ENCODE data around the gene NKX6-2. TPM values are rescaled to one million over a fixed set of nuclear protein-coding genes. Genes with fewer than 3 reads are reported as not detected.
"Not testable (repeated sequence)": the region's sequence is repeated elsewhere in the genome, so short reads cannot be mapped to it uniquely, and the experiment has no call there.

NKX6-2 gene
- total RNA-seq, 1 donor from 2014 or later, result 2.6 TPM

DNA sequence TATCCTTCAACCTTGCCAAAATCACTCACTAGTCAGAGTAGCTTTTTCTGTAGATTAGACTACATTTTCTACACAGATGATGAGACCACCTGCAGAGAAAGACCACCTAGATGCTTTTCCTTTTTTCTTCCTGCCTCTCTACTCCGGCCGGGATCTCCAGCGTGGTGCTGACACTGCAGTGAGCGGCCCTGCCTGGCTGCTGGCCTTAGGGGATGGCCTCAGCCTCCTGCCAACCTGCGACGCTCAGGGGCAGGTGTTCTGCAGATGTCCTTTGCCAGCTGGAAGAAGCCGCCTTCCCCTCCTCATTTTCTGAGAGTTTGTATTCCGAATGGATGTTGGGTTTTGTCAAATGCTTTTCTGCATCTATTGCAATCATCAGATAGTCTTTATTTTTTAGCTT, 43.5 kb upstream of the NKX6-2 start:
- no peak overlapping the region for H3K4me3 ChIP-seq (ENCODE audit: low read depth, low read length)
- H3K36me3 ChIP-seq (ENCODE audit: control insufficient read depth, insufficient read depth, low read length), result no peaks in the 10 kb centered on the region
- DNase-seq (ENCODE audit: low read depth), result no peak
- H3K27me3 ChIP-seq (ENCODE audit: control insufficient read depth, insufficient read depth, low read length), result peaks cover 11% of the 10 kb centered on the region
- TF ChIP-seq, protein P1, sequence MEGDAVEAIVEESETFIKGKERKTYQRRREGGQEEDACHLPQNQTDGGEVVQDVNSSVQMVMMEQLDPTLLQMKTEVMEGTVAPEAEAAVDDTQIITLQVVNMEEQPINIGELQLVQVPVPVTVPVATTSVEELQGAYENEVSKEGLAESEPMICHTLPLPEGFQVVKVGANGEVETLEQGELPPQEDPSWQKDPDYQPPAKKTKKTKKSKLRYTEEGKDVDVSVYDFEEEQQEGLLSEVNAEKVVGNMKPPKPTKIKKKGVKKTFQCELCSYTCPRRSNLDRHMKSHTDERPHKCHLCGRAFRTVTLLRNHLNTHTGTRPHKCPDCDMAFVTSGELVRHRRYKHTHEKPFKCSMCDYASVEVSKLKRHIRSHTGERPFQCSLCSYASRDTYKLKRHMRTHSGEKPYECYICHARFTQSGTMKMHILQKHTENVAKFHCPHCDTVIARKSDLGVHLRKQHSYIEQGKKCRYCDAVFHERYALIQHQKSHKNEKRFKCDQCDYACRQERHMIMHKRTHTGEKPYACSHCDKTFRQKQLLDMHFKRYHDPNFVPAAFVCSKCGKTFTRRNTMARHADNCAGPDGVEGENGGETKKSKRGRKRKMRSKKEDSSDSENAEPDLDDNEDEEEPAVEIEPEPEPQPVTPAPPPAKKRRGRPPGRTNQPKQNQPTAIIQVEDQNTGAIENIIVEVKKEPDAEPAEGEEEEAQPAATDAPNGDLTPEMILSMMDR (IDR thresholded peaks at IDR 0.05; ENCODE audit: insufficient read depth, low read length, poor library complexity, severe bottlenecking), result no peak

DNA sequence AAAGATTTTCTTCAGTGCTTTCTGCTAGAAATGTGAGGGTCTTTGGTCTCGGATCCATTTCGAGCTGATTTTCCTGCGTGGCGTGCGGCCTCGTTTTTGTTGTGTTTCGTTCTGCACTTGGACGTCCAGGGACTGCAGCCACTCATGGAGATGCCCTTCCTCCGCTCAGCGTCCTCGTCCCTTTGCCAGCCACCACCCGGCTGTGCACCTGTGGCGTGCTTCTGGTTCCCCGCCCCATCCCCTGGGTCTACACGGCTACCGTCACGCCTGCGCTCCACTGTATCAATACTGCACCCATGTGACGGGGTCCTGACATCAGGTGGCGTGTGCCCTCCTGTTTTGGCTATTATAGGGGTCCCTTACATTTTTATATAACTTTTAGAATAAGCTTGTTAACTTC, 42.7 kb upstream of the NKX6-2 start:
- no peaks in the 10 kb centered on the region for H3K36me3 ChIP-seq (ENCODE audit: control insufficient read depth, insufficient read depth, low read length)
- no peak for DNase-seq (ENCODE audit: low read depth)
- TF ChIP-seq, protein P1 (IDR thresholded peaks at IDR 0.05; ENCODE audit: insufficient read depth, low read length, poor library complexity, severe bottlenecking), result no peak
- H3K4me3 ChIP-seq (ENCODE audit: low read depth, low read length), result no peak overlapping the region
- H3K27me3 ChIP-seq (ENCODE audit: control insufficient read depth, insufficient read depth, low read length), result peaks cover 9% of the 10 kb centered on the region

DNA sequence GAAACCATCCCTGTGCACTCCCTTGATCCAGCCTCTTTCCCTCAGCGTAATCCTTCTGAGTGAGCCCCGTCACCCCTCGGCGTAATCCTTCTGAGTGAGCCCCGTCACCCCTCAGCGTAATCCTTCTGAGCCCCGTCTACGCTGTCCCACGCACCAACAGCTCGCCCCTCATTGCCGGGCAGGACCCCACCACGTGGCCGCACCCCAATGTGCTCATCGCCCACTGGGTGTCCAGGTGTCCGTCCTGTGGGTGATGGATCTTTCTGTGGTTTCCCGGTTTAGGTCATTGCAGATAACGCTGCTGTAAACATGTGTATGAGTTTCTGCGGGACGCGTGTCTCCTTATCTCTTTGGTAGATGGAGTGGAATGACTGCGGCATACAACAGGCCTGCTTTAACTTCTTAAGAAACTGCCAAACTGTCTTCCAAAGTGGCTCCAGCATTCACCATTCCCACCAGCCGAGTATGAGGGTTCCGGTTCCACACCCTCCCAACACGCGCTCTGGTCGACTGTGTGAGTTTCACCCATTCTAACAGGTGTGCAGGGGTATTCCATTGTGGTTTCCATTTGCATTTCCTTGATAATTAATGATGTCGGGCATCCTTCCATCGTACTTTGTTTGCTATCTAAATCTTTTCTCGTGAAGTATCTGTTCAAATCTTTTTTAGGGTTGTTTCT, 42.1 kb upstream of the NKX6-2 start:
- no peak for DNase-seq (ENCODE audit: low read depth)
- peaks cover 5% of the 10 kb centered on the region for H3K27me3 ChIP-seq (ENCODE audit: control insufficient read depth, insufficient read depth, low read length)
- H3K4me3 ChIP-seq (ENCODE audit: low read depth, low read length), result no peak overlapping the region
- TF ChIP-seq, protein P1 (IDR thresholded peaks at IDR 0.05; ENCODE audit: insufficient read depth, low read length, poor library complexity, severe bottlenecking), result no peak
- no peaks in the 10 kb centered on the region for H3K36me3 ChIP-seq (ENCODE audit: control insufficient read depth, insufficient read depth, low read length)

DNA sequence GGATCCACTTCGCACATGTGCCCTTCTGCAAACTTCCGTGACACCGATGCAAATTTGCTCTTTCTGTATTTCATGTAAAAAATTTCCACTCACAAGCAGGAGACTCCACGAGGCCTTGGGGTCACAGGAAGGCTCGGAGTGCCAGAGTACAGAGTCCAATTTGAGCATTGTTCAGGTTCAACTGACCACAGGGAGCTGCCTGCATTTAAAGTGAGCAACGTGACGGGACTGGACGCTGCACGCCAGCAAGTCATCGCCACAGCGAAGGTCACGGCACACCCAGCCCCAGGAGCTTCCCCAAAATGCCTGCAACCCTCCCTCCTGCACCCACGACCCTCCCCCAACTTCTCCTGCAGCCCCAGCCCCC, 41.5 kb upstream of the NKX6-2 start:
- H3K36me3 ChIP-seq (ENCODE audit: control insufficient read depth, insufficient read depth, low read length), result no peaks in the 10 kb centered on the region
- H3K4me3 ChIP-seq (ENCODE audit: low read depth, low read length), result no peak overlapping the region
- H3K27me3 ChIP-seq (ENCODE audit: control insufficient read depth, insufficient read depth, low read length), result peaks cover 5% of the 10 kb centered on the region
- no peak for DNase-seq (ENCODE audit: low read depth)
- TF ChIP-seq, protein P1 (IDR thresholded peaks at IDR 0.05; ENCODE audit: insufficient read depth, low read length, poor library complexity, severe bottlenecking), result no peak

DNA sequence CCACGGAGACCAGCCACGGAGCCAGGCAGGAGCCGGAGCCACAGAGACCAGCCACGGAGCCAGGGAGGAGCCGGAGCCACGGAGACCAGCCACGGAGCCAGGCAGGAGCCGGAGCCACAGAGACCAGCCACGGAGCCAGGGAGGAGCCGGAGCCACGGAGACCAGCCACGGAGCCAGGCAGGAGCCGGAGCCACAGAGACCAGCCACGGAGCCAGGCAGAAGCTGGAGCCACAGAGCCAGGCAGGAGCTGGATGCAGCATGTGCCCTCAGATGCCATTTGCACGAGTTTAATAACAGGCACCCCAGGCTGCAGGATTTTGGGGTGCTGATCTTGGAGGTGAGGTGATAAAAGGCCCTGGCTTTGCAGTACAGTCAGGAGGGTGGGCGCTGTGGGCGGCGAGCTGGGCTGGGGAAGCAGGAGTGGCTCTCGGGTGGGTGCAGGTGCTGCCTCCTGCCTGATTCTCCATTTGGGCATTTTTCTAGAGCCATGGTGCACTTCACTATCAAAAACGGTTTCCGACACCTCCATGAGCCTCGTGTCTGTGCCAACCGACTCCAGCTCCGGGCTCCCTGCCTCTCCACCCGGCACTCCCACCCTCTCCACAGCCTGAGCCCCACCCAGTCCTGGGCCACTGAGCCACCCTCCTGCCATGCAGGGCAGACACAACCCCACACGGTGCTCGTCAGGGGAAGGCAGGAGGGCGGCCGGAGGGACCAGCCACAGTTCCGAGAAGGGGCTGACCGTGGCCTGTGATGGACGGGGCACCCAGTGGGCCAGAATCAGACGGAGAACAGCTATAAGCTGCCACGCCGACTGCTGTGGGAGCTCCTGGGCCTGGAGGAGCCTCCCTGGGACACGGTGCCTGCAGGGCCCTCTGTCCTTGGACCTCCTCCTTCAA, 40.8 kb upstream of the NKX6-2 start:
- no peak overlapping the region for H3K4me3 ChIP-seq (ENCODE audit: low read depth, low read length)
- DNase-seq (ENCODE audit: low read depth), result no peak
- TF ChIP-seq, protein P1 (IDR thresholded peaks at IDR 0.05; ENCODE audit: insufficient read depth, low read length, poor library complexity, severe bottlenecking), result no peak
- peaks cover 2% of the 10 kb centered on the region for H3K27me3 ChIP-seq (ENCODE audit: control insufficient read depth, insufficient read depth, low read length)
- no peaks in the 10 kb centered on the region for H3K36me3 ChIP-seq (ENCODE audit: control insufficient read depth, insufficient read depth, low read length)

DNA sequence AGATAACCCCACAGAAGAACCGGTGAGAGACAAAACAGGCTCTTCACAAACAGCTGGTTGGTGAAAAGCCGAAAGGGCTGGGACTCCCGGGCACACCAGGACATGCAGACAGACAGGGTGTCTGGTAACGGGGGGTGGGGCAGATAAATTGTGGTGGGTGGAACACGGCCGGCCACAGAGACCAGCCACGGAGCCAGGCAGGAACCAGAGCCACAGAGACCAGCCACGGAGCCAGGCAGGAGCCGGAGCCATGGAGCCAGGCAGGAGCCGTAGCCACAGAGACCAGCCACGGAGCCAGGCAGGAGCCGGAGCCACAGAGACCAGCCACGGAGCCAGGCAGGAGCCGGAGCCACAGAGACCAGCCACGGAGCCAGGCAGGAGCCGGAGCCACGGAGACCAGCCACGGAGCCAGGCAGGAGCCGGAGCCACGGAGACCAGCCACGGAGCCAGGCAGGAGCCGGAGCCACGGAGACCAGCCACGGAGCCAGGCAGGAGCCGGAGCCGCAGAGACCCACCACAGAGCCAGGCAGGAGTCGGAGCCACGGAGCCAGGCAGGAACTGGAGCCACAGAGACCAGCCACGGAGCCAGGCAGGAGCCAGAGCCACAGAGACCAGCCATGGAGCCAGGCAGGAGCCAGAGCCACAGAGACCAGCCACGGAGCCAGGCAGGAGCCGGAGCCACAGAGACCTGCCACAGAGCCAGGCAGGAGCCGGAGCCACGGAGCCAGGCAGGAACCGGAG, 40.0 kb upstream of the NKX6-2 start:
- H3K27me3 ChIP-seq (ENCODE audit: control insufficient read depth, insufficient read depth, low read length); H3K36me3 ChIP-seq (ENCODE audit: control insufficient read depth, insufficient read depth, low read length); DNase-seq (ENCODE audit: low read depth); H3K4me3 ChIP-seq (ENCODE audit: low read depth, low read length): not testable (repeated sequence)

Data from kidney epithelial cell (primary cell).